Measurements from ENCODE around the gene HERC2. TPM values are rescaled to one million over a fixed set of nuclear protein-coding genes. Genes with fewer than 3 reads are reported as not detected.
"Not testable (repeated sequence)": the region's sequence is repeated elsewhere in the genome, so short reads cannot be mapped to it uniquely, and the experiment has no call there.

The HERC2 gene
- total and polyA plus RNA-seq, 9 of the 15 experiments (the other 6 are each of a cell fraction or from before 2014, with no cell fraction given) = 10.6 to 84.0 (median 42.6) TPM

DNA sequence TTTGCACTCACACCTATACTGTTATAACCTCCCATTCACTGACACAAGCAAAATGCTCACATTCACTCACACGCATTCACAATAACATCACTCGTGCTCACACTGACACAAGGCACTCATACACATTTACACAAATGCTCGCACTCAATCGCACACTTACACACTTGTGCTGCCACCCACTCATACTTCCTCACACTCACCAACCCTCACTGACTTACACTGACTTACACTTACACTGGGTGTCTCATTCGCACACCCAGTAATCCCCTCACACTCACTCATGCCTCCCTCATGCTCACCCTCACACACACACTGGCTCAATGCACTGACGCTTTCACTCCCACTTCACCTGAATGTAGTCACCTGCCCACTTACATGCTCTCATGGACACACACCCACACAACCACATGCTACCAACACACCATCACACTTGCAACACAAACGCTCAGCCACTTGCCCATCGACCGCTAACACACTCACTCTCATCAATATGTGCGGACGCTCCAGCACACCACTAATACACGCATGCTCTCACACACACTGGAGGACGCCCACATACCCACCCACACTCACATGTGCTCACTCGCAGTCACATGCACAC is 104.9 kb downstream of the HERC2 start:
- POLR2A ChIA-PET; H3K4me1 ChIP-seq (replicated peaks in 1 of 2; ENCODE audit: control insufficient read depth in 2 of 2, insufficient read depth in 2 of 2, low read length in 2 of 2); FAIRE-seq; in situ Hi-C loops (cut with MboI); H2AFZ ChIP-seq (ENCODE audit: low read depth, low read length); H3K4me2 ChIP-seq (ENCODE audit: insufficient read depth, low read length); intact Hi-C loops (cut with micrococcal nuclease); H3K27ac ChIP-seq (ENCODE audit: extremely low read depth, low read depth, low read length); H3K4me3 ChIP-seq; H3K79me2 ChIP-seq (ENCODE audit: control insufficient read depth, insufficient read depth, low read length); H3K27me3 ChIP-seq (ENCODE audit: control insufficient read depth in 2 of 2, insufficient read depth in 2 of 2, low read length in 2 of 2); ATAC-seq; H3K9me3 ChIP-seq (replicated peaks; ENCODE audit: control insufficient read depth, insufficient read depth, low read depth, low read length); H3K9me1 ChIP-seq (ENCODE audit: control insufficient read depth, insufficient read depth, low read length); H3K9ac ChIP-seq (ENCODE audit: insufficient read depth in 1 of 2, low read depth in 2 of 2, low read length in 2 of 2); CTCF ChIA-PET (ENCODE audit: low intra/inter-chr PET ratio); H4K20me1 ChIP-seq (replicated peaks; ENCODE audit: control insufficient read depth, insufficient read depth, low read length); DNase-seq (ENCODE audit: extremely low read depth in 1 of 4, low spot score in 3 of 4): not testable (repeated sequence)
- 0 out of 2 replicates have a peak, but pooled peaks have one; percentile 26 for TF ChIP-seq POLR2A (conservative IDR thresholded peaks at IDR 0.05)
- TSS peak; percentile 25 for BruUV-seq (replicated peaks)
- WGBS (ENCODE audit: insufficient coverage, low coverage, missing lambda C conversion rate) = 96% methylated on average over 5 of the region's 14 CpGs
- peaks cover 44% of the 10 kb centered on the region for H3K36me3 ChIP-seq (ENCODE audit: control insufficient read depth, insufficient read depth, low read length)

DNA sequence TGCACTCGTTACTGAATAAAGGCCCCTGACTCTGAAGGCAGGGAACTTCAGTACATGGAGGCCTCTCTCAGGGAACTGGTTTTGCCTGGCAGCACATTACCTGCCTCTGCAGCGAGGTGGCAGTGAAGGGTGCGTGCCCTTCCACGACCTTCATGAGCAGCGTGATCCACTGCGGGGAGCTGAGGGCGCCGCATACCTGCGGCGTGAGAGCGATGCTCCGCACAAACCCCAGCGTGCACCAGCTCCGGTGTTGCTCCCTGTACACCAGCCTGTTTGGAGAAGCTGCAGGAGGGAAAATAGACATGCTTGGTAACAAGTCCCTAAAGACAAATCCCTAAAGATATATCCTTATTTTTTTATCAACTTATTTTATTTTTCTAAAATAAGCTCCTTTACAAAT is 106.5 kb downstream of the HERC2 start:
- intact Hi-C loops (cut with micrococcal nuclease); H3K9me3 ChIP-seq (replicated peaks; ENCODE audit: control insufficient read depth, insufficient read depth, low read depth, low read length); H3K27ac ChIP-seq (ENCODE audit: extremely low read depth, low read depth, low read length); H3K4me2 ChIP-seq (ENCODE audit: insufficient read depth, low read length); H3K79me2 ChIP-seq (ENCODE audit: control insufficient read depth, insufficient read depth, low read length); H3K27me3 ChIP-seq (ENCODE audit: control insufficient read depth in 2 of 2, insufficient read depth in 2 of 2, low read length in 2 of 2); DNase-seq (ENCODE audit: extremely low read depth in 1 of 4, low spot score in 3 of 4); H3K9ac ChIP-seq (ENCODE audit: insufficient read depth in 1 of 2, low read depth in 2 of 2, low read length in 2 of 2); in situ Hi-C loops (cut with MboI); FAIRE-seq; POLR2A ChIA-PET; H3K4me1 ChIP-seq (replicated peaks in 1 of 2; ENCODE audit: control insufficient read depth in 2 of 2, insufficient read depth in 2 of 2, low read length in 2 of 2); H3K9me1 ChIP-seq (ENCODE audit: control insufficient read depth, insufficient read depth, low read length); H2AFZ ChIP-seq (ENCODE audit: low read depth, low read length); ATAC-seq; H4K20me1 ChIP-seq (replicated peaks; ENCODE audit: control insufficient read depth, insufficient read depth, low read length); CTCF ChIA-PET (ENCODE audit: low intra/inter-chr PET ratio); H3K4me3 ChIP-seq; BruUV-seq (replicated peaks): not testable (repeated sequence)
- WGBS (ENCODE audit: insufficient coverage, low coverage, missing lambda C conversion rate) = 94% methylated on average over 7 of the region's 14 CpGs
- peaks cover 47% of the 10 kb centered on the region for H3K36me3 ChIP-seq (ENCODE audit: control insufficient read depth, insufficient read depth, low read length)
